ENCODE measurements around the gene TMEM60. TPM values are rescaled to one million over a fixed set of nuclear protein-coding genes. Genes with fewer than 3 reads are reported as not detected.

TMEM60 gene
- total RNA-seq, 1 donor from 2014 or later: 16.6 TPM

DNA sequence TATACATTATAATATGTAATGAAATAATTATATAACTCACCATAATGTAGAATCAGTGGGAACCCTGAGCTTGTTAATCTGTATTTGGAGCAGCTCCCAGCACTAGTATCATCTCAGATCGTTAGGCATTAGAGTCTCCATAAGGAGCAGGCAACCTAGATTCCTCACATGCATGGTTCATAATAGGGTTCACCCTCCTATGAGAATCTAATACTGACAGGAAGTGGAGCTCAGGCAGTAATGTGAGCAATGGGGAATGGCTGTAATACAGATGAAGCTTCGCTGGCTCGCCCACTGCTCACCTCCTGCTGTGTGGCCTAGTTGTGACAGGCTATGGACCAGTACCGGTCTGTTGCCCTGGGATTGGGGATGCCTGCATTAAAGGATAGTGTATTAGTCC, 52.5 kb downstream of the TMEM60 start:
- no peak for DNase-seq (ENCODE audit: low spot score)
- Mint-ChIP-seq H3K4me1 (ENCODE audit: low read depth) (no peaks in the 10 kb centered on the region), H3K36me3 (ENCODE audit: low read depth) (peaks cover 2% of the 10 kb centered on the region), H3K4me3 (ENCODE audit: unreplicated experiment) (no peak overlapping the region), H3K9me3 (ENCODE audit: low read depth) (no peaks in the 10 kb centered on the region), H3K27ac (ENCODE audit: unreplicated experiment) (no peak overlapping the region), H3K27me3 (ENCODE audit: low read depth) (no peaks in the 10 kb centered on the region)
- TF ChIP-seq, protein P1, sequence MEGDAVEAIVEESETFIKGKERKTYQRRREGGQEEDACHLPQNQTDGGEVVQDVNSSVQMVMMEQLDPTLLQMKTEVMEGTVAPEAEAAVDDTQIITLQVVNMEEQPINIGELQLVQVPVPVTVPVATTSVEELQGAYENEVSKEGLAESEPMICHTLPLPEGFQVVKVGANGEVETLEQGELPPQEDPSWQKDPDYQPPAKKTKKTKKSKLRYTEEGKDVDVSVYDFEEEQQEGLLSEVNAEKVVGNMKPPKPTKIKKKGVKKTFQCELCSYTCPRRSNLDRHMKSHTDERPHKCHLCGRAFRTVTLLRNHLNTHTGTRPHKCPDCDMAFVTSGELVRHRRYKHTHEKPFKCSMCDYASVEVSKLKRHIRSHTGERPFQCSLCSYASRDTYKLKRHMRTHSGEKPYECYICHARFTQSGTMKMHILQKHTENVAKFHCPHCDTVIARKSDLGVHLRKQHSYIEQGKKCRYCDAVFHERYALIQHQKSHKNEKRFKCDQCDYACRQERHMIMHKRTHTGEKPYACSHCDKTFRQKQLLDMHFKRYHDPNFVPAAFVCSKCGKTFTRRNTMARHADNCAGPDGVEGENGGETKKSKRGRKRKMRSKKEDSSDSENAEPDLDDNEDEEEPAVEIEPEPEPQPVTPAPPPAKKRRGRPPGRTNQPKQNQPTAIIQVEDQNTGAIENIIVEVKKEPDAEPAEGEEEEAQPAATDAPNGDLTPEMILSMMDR (IDR thresholded peaks at IDR 0.05): no peak

Other genes starting within 250 kb of the TMEM60 start
- 8.8 to 10.9 TPM (median 10.4 TPM) in 3 replicates for gene RSBN1L, start 102.0 kb downstream of the TMEM60 start, total RNA-seq
- 49.7 to 56.1 TPM (median 52.6 TPM) in 3 replicates for gene PHTF2, start 339 bp upstream of the TMEM60 start, total RNA-seq